Pulmonary artery endothelial cell (primary cell): ENCODE measurements around the gene LENG9. TPM values are rescaled to one million over a fixed set of nuclear protein-coding genes. Genes with fewer than 3 reads are reported as not detected.
"Not testable (repeated sequence)": the region's sequence is repeated elsewhere in the genome, so short reads cannot be mapped to it uniquely, and the experiment has no call there.

ENCODE experiments used
- DNase-seq: peaks from one replicate; pipeline ENCODE4 v3.0.0-alpha.2; 2011; ENCODE audit warnings: low read depth, low spot score
- total RNA-seq: library from RNA; depleted of rRNA; stranded (reverse); fragments of >200 nt; gene quantifications from 2 replicates; pipeline ENCODE4 v1.2.3, GENCODE V29; 2014

Gene LENG9
- total RNA-seq, 1 donor from 2014 or later: 7.9 TPM

DNA sequence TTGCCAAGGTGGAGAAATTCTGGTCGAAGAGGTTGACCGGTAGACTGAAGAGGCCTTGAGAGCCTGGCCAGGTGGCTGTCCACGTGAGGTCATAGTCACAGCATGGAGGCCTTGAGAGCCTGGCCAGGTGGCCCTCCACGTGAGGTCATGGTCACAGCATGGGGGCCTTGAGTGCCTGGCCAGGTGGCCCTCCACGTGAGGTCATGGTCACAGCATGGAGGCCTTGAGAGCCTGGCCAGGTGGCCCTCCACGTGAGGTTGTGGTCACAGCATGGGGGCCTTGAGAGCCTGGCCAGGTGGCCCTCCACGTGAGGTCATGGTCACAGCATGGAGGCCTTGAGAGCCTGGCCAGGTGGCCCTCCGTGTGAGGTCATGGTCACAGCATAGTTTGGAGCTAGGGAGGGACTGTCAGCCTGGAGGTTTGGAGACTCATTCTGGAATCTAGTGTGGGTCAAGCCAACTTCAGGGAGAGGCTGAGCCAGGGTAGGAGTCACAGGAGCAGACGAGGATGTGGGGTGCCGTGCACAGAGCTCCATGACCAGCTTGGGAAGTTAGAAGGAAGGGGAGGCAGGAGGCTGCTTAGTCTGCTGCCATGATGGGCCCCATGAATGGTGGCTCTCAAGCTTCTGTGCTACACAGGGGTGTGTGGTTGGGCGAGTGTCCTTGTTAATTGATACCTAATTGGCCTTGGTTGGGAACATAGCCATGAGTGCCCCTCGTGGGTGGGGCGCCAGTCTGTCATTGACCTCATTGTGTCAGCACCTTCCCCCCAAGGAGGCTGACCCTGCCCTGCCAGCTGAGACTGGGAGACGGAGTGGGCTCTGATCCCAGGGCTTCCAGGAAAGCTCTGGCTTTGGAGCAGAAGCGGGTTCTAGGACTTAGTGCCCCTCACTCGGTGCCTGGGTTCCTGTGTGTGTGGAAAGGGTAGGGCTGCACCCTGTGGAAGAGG, 4.0 kb downstream of the LENG9 start:
- no peak for DNase-seq

DNA sequence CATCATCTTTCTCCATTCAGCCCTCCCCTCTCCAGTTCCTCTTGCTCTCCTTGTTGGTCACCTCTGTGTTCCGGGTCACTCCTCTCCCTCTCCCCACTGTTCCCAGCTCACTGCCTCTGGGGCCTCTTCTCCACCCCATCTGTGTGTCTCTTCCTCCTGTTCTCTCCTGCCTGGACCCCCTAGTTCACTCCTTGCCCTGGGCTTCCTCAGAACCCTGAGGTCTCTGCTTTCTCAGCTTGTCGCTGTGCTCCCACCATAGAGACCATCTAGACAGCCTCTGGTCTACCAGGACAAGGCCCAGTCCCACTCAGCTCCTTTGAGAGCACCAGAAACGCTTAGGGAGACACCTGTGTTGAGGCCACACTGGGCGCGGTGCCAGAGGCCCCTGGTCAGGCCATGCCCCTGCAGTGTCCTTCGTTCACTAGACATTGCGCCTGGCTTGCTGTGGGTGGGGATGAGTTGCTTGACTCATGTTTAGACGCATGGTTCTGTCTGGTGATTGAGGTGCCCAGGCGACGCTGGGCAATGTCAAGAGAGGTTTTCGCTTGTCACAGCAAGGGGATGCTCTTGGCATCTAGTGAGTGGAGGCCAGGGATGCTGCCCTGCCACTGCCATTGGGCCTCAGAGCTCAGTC, 4.8 kb downstream of the LENG9 start:
- no peak for DNase-seq

DNA sequence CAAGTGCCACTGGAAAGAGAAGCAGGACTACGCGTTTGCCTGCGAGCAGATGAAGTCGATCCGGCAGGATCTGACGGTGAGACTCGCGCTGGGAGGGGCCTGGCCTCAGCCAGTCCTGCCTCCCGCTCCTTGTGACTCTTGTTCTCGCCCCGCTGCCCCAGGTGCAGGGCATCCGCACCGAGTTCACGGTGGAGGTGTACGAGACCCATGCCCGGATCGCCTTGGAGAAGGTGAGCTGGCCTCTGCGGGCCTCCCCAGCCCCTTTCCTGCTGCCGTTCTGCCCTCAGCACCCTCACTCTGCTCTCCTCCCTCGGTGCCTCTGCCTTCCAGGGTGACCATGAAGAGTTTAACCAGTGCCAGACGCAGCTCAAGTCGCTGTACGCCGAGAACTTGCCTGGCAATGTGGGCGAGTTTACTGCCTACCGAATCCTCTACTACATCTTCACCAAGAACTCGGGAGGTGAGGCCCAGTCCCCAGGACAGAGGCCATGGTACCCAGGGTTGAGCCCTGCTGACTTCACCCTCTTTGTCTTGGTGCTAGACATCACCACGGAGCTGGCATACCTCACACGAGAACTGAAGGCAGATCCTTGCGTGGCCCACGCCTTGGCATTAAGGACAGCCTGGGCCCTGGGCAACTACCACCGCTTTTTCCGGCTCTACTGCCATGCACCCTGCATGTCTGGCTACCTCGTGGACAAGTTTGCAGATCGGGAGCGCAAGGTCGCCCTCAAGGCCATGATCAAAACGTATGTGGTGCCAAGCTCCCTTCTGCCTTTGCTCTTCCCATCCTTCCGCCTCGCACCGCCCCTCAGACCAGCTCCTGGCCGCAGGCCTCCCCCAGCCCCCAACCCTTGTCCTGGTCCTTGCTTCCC, 5.6 kb downstream of the LENG9 start:
- DNase-seq: no peak

DNA sequence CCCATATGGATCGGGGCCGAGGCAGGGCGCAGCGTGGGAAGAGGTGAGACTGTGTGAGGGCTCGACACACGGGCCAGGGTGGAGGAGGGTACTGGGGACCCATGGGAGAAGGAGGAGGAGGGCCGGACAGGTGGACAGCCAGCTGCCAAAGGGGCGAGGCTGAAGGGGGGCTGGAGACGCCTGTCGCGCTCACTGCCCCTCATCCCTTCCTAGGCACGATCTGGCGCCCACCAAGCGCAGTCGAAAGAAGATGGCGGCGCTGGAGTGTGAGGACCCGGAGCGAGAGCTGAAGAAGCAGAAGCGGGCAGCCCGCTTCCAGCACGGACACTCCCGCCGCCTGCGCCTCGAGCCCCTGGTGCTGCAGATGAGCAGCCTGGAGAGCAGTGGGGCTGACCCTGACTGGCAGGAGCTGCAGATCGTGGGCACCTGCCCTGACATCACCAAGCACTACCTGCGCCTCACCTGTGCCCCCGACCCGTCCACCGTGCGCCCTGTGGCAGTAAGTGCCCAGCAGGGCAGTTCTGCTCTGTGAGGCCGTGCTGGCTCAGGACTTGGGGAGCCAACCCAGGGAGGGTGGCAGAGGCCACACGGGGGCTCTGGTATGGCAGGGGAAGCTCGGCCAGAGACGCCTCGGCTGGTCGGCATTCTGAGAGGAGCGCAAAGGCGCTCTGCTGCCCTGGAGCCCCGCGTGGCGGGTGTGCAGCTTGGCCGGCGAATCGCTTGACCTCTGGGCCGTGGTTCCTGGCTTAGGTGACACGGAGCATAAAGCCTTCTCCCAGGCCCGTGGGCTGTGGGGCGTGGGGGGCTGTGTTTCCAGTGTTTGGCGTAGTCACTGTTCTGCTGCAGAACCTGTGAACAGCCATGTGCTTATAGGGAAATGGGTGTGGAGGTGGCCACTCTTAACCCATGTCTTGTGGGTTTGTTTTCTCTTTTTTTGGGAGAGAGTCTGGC, 6.9 kb downstream of the LENG9 start:
- no peak for DNase-seq

DNA sequence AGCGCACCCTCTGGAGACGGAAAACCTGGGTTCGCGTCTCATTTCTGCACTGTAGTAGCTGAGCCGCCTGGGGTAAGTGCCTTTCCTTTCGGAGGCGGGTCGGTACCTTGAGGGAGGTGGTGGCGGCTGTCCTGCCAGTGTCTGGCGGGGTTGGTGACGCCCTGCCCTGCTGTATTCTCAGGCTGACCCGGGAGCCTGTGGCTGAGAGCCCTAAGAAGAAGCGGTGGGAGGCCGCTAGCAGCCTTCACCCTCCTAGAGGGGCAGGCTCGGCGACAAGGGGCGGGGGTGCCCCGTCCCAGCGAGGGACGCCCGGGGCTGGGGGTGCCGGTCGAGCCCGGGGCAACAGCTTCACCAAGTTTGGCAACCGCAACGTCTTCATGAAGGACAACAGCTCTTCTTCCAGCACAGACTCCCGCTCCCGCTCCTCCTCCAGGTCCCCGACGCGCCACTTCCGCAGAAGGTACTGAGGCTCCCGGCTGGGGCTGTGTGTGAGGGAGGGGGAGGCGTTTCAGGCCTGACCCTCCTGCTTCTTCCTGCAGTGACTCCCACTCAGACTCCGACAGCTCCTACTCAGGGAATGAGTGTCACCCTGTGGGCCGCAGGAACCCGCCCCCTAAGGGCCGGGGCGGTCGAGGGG, 7.7 kb downstream of the LENG9 start:
- no peak for DNase-seq

DNA sequence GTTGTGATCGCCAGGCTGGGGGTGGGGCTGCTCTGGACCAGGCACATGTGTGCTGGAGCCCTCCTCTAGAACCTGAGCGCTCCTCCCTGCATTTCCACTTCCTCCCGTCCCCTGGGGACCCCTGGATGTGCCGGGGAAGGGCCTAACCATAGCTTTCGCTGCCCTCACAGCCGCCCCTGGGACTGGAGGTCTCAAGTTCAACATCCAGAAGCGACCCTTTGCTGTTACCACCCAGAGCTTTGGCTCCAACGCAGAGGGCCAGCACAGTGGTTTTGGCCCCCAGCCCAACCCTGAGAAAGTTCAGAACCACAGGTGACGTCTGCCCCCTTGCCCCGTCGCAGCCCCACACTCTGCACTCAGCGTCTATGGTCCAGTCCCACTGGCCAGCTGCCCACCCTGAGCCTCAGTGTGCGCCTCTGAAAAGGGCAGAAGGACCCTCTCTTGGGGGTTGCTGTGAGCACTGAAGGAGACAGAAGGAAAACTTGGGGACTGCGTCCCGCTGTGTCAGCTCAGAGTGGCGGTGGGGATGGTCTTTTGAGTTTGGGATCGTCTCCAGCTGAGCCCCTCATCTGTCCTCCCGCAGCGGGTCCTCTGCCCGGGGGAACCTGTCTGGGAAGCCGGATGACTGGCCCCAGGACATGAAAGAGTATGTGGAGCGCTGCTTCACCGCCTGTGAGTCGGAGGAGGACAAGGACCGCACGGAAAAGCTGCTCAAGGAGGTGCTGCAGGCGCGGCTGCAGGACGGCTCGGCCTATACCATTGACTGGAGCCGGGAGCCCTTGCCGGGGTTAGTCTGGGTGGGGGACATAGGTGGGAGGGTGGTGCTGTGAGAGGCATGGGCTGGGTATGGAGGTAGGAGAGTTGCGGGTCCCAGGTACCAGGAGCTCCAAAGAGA, 8.6 kb downstream of the LENG9 start:
- DNase-seq: no peak

DNA sequence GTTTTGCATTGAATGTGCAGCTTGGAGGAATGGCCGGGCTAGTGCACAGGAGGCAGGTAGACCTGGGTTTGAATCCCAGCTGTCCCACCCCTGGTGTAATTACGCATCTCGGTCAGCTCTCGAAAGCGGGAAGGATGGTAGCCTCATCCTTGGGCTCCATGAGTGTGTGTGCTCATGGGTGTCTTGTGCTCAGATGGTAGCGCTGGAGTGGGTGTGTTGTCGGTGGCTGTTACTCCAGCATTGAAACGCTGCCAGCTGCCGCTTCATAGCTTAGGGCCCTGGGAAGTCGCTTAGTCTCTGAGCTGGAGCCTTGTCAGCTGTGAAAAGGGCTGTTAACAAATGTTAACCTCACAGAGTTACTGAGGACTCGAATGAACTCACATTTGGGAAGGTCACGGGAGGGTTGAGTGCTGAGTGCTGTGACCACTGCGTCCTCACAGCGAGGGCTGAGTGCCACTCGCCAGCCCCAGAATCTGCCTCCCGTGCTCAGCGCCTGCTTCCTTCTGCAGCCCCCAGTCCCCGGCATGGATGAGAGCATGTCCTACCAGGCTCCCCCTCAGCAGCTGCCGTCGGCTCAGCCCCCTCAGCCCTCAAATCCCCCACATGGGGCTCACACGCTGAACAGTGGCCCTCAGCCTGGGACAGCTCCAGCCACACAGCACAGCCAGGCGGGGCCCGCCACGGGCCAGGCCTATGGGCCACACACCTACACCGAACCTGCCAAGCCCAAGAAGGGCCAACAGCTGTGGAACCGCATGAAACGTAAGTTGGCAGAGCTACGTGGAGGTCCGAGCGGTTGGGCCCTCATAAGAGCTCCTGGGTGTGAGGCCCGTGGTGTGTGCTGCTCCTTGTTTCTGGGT, 9.4 kb downstream of the LENG9 start:
- DNase-seq: no peak

DNA sequence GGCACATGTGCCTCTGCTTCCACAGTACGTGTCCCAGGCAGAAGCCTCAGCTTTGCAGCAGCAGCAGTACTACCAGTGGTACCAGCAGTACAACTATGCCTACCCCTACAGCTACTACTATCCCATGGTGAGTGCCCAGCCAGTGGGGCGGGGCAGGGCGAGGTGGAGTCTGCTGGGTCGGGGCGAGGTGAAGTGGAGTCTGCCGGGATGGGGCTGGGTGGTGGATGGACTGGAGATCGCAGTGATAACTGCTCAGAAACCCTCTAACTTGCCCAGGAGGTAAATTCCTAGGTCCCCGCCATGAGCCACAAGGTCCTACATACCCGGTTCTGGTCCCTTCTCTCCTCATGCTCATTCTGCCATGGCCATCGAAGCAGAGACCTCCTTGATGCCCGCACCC, 11.0 kb downstream of the LENG9 start:
- no peak for DNase-seq

DNA sequence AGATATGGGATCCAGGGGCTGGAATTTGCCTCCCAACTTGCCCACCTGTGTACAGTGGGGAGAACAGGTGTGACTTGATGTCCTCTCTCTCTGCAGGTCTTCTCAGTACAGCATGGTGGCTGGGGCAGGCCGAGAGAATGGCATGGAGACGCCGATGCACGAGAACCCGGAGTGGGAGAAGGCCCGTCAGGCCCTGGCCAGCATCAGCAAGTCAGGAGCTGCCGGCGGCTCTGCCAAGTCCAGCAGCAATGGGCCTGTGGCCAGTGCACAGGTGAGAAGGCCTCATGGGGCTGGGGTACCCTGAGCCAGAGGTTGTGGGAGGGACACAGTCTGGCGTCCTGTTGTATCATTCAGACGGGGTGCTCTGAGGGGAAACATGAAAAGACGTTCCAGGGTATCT, 11.6 kb downstream of the LENG9 start:
- DNase-seq: no peak

DNA sequence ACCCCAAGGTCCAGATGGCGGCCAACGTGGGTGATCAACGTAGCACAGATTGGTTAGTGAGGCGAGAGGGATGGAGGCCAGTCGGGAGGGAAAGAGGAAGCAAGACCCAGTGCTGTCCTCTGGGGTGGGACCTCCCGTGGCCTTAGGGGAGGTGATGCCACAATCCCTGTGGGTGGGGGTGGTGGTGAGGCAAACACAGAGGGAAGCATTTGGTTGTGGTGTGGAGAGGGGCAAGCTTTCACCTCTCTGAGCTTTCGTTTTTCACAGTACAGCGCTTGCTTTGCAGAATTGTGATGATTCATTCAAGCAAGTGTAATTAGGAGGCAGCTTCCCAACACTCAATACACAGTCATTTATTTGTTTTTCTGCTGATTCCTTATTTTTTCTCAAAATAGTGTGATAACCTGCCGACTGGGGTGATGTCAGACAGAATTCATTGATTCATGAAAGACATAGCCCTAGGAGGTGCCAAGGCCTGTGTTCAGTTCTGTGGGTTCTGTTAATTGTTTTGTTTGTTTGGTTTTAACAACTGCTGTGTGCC, 12.2 kb downstream of the LENG9 start:
- DNase-seq: no peak

DNA sequence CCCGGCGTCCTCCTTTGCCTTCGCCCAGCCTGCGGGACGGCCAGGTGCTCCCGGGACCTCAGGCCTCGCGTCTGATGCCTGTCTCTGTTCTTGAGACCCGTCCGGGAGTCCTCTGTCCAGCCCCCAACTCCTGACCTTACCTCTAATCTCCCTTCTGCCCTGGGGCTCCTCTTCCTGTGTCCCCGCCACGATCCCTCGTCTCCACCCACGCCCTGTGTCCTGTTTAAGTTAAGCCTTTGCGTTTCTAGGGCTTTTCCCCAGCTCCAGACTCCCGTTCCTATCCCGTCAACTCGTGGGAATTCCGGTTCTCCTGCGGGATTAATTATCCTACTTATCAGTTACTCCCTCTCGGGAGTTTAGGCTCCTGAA, 13.9 kb downstream of the LENG9 start:
- no peak for DNase-seq

DNA sequence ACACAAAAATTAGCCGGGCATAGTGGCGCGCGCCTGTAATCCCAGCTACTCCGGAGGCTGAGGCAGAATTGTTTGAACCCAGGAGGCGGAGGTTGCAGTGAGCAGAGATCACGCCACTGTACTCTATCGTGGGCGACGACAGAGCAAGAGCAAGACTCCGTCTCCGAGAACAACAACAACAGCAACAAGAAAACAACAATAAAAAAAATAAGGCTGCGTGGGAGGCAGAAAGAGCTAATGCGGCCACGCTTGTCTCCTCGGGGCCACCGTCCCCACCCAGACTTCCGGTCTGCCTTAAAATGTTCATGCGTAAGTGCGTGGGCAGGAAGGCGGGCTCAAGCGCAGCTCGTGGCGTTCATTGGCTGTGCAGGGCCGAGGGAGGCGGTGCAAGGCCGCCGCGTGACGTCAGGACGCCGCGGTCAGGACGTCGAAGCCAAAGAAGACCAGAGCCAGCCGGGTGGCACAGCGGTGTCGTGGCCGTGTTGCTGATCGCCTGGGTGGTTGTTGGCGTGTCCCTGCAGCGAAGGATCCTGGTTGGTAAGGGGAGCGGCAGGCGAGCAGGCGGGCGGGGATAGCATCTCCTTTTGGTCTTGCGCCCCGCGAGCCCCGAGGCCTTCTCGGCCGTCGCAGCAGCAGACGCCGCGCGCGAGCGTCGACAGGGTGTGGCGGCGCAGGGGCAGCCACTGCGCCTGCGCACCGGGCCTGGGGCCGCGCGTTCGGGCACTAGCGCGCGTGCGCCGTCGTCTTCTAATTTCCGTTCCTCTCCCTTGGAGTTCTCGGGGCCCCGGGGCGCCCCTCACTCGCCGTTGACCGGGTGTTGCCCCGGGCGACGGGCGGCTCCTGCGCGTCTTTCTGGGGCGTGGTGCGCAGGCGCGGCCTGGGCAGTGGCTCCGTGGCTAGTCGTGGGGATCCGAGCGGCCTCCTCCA, 14.5 kb downstream of the LENG9 start, which contains the start of gene LENG8:
Gene LENG8 (plus strand): TSS at position 426 of the 927 bp plus-strand sequence. CDS start 2,146 bp downstream, outside the sequence.
- peak; percentile 92 for DNase-seq

DNA sequence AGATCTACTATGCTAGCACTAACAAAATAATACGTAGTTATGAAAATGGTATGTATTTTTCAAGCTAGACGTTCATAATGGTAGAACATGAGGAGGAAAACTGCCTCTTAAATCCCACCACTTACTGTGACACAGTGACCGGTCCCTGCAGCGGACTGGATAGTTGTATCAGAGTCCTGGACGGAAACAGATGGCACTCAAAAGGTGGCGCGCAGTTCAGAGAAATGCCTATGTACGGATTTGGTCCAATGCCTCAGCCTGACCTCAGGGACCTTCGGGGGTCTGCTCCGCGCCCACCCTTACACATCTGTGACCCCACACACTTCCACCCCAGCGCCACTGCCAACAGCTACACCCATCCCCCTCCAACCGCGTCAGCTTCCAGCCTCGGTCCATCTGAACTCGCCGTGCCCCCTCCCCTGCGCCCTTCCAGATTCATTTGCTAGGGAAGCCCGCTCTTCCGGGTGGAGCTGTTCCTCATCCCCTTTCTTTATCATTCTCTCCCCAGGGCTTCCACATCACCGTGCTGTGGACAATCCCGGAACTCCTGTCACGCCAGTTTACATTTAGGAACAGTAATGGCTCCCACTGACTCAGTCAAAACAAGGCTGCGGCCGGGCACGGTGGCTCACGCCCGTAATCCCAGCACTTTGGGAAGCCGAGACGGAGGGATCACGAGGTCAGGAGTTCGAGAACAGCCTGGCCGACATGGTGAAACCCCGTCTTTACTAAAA, 15.4 kb downstream of the LENG9 start:
- DNase-seq: no peak

DNA sequence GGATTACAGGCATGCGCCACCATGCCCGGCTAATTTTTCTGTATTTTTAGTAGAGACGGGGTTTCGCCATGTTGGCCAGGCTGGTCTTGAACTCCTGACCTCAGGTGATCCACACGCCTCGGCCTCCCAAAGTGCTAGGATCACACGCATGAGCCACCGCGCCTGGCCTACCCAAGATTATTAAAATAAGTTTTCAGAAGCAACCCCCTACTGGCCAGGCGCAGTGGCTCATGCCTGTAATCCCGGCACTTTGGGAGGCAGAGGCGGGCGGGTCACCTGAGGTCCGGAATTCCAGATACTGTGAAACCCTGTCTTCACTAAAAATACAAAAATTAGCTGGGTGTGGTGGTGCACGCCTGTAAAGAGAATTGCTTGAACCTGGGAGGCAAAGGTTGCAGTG, 17.2 kb downstream of the LENG9 start:
- not testable (repeated sequence) for DNase-seq

DNA sequence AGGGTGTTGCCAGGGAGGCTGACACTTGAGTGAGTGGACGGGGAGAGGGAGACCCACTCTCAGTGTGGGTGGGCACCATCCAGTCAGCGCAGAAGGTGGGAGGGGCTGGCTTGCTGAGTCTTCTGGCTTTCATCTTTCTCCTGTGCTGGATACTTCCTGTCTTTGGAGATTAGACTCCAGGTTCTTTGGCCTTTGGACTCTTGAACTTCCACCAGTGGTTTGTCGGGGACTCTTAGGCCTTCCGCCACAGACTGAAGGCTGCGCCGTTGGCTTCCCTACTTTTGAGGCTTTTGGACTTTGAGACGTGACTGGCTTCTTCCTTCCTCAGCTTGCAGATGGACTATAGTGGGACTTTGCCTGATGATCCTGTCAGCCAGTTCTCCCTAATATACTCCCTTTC, 18.8 kb downstream of the LENG9 start:
- no peak for DNase-seq

DNA sequence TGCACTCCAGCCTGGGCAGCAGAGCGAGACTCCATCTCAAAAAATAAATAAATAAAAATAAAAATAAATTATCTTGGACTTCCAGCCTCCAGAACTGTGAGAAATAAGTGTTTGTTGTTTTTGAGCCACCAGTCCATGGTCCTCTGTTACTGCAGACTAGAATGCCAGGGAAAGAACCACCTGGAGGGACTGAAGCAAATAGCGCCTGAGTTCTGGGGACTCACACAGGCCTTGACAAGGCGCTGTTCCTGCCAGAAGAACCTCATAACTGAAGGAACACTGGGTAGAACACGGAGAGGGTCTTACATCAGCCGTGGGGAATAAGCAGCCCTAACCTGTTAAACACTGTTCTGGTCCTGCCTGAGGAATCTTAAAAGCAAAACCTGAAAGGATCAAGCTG, 22.9 kb downstream of the LENG9 start:
- no peak for DNase-seq
